HG03520 (cell line): Measurements from ENCODE around the gene DDI2.
"Not testable (repeated sequence)": the region's sequence is repeated elsewhere in the genome, so short reads cannot be mapped to it uniquely, and the experiment has no call there.

Experiments used
- ATAC-seq: cut with Tn5 transposase; IDR thresholded peaks from one replicate; pipeline ENCODE4 v1.9.1; 2021; ENCODE audit warnings: mild to moderate bottlenecking, moderate library complexity; ENCODE audit not compliant: unreplicated experiment

Gene DDI2

DNA sequence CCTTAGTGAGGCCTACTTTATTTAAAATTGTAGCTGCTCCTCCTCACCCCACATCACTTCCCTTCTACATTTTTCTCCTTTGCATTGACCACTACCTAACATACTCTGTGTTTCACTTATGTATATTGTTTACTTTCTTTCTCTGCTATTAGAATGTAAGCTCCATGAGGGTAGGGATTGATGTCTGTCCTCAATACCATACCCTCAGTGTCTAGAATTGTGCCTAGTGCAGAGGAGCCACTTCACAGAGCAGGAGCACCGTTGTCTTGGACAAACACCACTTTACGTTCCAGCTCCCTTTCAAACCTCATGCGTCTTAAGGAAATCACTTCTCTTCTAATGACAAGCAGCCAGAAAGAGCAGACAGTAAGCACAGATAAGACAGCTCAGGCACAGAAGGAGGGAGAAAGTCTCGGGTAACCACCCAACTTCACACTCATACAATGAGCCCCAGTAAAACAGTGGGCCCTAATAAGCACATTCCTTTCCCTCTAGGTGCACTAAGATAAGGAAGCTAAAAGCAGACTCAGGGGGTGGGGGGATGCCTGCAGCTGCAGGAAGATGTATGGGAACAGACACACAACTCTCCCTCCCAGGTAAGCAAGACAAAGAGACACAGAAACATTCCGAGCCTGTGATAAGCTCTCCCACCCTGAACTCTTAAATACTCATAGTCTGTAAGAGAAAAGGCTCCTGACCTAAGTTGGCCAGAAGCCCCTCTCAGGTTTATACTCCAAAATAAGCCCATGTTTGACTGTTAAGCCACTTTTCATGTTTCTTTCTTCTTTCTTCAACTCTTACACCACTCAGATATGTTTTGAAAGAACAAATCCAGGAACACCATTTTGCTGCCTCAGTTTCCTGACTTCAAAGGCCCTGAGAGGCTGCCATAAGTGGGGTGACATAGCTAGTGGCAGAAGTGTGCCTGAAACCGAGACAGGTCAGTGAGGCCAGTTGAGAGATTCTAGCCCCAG, 59.7 kb downstream of the DDI2 start:
- ATAC-seq: no peak

DNA sequence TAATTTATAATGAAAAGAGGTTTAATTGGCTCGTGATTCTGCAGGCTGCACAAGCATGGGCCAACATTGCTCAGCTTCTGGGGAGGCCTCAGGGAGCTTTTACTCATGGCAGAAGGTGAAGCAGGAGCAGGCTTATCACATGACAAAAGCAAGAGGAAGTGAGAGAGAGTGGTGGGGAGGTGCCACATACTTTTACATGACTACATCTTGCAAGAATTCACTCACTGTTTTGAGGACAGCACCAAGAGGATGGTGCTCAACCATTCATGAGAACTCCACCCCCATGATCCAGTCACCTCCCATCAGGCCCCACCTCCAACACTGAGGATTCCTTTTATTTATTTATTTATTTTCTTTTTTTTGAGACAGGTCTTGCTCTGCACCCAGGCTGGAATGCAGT, 61.3 kb downstream of the DDI2 start:
- ATAC-seq: no peak

GRCh38 chr1:15680131-15680530, 62.9 kb downstream of the DDI2 start:
- no peak for ATAC-seq

- no peak for ATAC-seq
Measured at GRCh38 chr1:15680561-15681348, 63.5 kb downstream of the DDI2 start.

- ATAC-seq: no peak
Measured at GRCh38 chr1:15681349-15682292, 64.4 kb downstream of the DDI2 start.

DNA sequence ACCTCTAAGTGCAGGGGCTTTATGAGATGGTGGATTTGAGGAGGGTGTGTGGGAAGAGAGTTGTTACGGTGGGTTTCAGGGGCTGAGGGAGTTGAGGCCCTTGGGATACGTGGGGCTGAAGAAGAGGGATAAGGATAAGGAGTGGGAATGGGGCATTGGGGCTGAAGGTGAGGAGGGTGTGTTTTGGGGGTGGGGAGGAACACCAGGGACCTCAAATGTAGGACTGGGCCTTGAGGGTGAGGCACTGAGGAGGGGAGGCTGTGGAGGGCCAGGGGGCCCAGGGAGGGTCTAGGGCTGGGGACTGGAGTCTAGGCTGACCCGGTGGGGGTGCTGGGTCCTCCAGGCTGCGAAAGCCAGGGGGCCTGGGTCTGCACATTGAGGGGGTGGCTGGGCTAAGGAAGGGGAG, 65.7 kb downstream of the DDI2 start:
- ATAC-seq: no peak

- no peak for ATAC-seq
Measured at GRCh38 chr1:15683345-15684039, 66.2 kb downstream of the DDI2 start.

DNA sequence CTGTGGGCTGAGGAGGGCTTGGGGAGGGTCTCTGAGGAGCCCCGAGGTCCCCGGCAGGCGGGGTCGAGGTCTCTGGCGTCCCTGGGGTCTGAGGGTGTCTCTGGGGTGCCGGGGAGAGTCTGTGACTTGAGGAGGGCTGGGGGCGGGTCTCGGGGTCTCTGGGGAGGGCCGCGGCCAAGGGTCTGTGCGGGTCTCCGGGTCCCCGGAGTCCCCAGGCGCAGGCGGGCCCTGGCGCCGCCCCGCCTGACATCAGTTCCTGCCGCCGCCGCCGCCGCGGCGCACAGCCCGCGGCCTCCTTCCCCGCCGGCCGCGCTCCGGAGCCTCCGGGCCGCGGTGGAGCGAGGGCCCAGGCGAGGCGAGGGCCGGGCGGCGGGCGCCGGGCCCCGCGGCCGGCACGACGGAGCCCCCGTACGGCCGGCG, 66.8 kb downstream of the DDI2 start, which contains the start of gene PLEKHM2:
TSS of gene PLEKHM2 (plus strand) at position 279 of the 420 bp plus-strand sequence. CDS start 239 bp downstream, outside the sequence.
- ATAC-seq: peak; percentile 46

DNA sequence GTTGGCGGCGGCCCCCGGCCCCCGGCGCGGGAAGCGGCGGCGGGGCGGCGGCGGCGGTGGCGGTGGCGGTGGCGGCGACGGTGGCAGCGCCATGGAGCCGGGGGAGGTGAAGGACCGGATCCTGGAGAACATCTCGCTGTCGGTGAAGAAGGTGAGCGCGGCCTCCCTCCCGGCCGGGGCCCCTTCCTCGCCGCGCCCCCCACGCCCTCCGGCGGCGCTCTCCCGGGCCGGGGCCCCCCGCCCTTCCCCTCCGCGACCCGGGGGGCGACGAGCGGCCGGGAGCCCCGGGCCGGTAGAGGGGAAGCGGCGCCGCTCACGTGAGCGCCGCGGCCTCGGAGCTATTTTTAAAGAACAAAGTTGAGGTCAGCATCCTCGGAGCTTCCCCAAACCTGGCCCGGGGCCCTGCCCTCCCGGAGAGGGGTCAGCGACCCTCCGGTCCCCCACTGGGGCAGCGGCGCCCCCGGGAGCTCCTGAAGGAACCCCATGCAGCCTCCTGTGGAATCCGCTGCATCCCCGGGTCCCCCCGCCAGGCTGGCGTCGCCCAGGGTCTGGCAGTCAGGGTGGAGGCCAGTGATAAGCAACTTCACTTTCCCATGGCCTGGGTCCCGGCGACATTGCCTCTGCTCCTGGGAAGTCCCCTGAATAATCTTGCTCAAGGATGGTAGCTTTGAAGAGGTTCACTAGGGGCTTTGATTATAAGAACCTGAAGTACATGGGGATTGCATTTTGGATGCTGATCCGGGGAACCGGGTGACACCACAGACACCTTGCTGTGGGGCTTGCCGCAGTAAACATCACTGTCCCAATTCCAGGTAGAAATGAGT, 67.4 kb downstream of the DDI2 start:
- peak; percentile 31 for ATAC-seq

- no peak for ATAC-seq
Measured at GRCh38 chr1:15685820-15686219, 68.6 kb downstream of the DDI2 start.

DNA sequence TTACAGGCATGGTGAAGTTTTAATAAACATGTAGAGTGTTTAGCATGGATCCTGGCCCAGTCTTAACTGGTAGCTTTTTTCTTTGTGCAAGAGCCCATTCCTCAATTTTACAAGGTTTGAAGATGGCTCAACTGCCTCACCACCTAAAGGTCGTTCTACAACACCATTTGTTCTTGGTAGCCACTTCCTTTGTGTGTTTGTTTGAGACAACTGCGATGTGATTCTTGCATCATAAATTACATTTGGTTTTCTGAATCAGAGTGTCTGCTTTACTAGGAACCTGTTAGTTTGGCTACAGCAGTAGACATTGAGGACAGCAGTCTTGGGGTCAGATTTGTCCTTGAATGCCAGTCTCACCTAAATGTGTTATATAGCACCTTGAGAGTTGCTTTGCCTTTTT, 70.2 kb downstream of the DDI2 start:
- ATAC-seq: no peak

- no peak for ATAC-seq
Measured at GRCh38 chr1:15690317-15690716, 73.1 kb downstream of the DDI2 start.

DNA sequence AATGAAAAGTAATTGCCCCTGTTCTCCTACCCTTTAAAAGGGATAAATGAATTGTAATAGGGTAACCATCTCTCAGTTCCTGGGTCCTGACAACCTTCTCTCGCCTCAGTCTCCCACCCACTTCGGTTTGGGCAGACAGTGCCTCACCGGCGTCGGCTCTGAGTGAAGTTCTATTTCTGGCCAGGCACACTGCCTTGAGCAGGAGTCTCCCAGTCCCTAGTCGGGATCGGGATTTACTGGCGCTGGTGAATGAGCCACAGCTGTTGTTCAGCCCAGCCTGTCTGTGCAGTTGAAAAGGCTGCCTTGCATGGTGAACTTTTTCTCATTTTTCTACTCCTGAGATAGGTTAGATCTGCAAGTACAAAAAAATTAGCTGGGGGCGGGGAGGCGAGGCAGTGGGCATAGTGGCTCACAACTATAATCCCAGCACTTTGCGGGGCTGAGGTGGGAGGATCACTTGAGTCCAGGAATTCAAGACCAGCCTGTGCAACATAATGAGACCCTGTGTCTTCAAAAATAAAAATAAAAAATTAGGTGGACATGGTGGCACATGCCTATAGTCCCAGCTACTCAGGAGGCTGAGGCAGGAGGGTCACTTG, 74.3 kb downstream of the DDI2 start:
- ATAC-seq: no peak

- no peak for ATAC-seq
Measured at GRCh38 chr1:15692121-15692682, 74.9 kb downstream of the DDI2 start.

- ATAC-seq: no peak
Measured at GRCh38 chr1:15693371-15693770, 76.1 kb downstream of the DDI2 start.

DNA sequence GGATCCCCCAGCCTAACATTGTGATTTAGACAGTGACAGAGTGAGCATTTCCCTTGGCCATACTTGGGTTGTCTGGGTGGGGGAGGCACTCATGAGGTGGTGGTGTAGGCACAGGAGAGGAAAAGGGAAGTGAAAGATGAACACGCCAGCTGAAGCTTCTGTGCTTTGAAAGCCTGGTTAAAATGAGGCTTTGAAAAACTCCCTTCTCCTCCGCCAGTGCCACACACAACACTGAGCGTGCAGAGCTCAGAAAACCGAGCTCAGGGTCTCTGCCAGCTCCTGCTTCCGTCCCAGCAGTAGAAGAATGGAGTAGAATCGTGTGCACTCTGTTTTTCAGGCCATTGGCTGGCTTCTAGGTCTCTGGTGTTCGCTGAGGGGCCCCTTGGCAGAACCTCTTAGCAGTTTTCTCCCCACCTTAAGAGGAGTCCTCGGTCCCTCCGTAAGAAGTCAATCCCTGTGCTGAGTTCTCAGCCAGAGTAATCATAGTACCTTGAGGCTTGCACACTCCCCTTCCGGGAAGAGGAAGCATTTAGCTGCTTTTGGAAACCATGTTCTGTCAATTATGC, 79.8 kb downstream of the DDI2 start:
- peak; percentile 81 for ATAC-seq

DNA sequence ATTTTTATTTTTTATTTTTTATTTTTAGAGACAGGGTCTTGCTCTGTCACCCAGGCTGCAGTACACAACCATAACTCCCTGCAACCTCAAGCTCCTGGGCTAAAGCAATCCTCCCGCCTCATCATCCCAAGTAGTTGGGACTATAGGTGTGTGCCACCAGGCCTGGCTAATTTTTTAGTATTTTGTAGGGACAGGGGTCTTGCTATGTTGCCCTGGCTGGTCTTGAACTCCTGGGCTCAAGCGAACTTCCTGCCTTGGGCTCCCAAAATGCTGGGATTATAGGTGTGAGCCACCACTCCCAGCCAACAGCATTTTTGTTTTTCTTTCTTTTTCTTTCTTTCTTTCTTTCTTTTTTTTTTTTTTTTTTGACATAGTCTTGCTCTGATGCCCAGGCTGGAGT, 80.9 kb downstream of the DDI2 start:
- ATAC-seq: no peak

- not testable (repeated sequence) for ATAC-seq
Measured at GRCh38 chr1:15699321-15699720, 82.1 kb downstream of the DDI2 start.
